HT1080 (cell line): ENCODE results near the gene CALCOCO1. TPM values are rescaled to one million over a fixed set of nuclear protein-coding genes. Genes with fewer than 3 reads are reported as not detected.

Source experiments
- DNase-seq: peaks from one replicate; pipeline ENCODE4 v3.0.0-alpha.2; 2015; ENCODE audit warnings: low read depth
- total RNA-seq: library from RNA; depleted of rRNA; stranded (reverse); fragments of >200 nt; shearing (Covaris generic); gene quantifications from 2 replicates; pipeline ENCODE4 v1.2.3, GENCODE V29; 2014

CALCOCO1 gene
- total RNA-seq, 1 experiment from 2014 or later = 17.0 TPM

DNA sequence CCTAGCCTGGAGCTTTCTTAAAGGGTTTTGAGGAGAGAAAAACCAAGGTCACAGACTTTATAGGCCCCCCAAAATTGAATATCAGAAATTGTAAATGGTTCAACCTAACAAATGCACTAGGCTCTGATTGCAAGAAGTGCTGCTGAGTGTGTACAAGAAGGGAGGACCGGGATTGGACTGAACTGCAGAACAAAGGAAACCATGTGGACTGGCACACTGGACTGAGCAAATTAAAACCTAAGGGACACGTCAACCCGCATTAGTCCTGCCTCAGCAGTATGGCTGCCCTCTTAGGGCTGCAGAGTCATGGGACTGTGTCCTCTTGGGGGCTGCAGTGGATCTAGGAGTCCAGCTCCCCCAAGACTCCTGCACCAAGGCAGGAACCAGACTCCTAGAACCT, 25.4 kb upstream of the CALCOCO1 start:
- DNase-seq = no peak

- DNase-seq = no peak
Measured at GRCh38 chr12:53752192-53752601, 24.9 kb upstream of the CALCOCO1 start.

GRCh38 chr12:53751336-53752191, 24.3 kb upstream of the CALCOCO1 start, which contains the start of gene CISTR:
Gene CISTR, minus strand, starts transcription at chr12:53751979.
- DNase-seq = no peak

GRCh38 chr12:53750812-53751335, 23.6 kb upstream of the CALCOCO1 start:
- DNase-seq = no peak

DNA sequence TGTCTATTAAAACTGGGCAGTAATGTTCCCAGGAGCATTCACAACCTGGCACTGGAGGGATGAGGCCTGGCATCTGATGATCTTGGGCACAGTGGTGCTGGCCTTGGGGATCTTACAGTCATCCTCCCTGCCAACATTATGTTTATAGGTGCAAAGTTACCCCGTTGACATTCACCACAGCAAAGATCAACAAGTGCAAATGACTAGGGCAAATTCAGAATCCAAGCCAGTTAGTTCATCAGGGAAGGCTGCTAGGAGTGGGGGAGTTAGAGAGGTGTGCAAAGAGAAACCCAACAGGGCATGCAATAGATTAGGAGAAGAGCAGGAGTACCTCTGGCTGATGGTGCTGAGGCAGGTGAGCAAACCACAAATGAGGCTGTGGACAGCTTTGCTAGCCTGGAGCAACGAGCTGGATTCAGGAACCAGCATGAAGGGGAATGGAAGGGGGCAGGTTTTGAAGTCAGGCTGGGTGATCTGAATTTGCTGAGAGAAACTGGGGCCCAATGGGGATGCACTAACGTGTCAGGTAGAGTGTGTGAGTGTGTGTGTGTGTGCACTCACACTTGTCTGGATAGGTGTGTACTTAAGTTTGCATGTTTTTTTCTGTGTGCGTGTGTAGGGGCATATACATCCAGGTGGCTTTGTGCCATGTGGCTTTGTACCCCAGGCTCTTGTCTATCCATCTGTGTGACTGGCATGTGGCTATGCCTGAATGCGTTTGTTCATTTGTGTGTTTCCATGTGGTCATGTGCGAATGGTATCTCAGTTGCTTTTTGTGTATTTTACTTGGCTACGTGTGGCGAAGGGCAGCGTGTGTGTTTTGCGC, 22.9 kb upstream of the CALCOCO1 start:
- no peak for DNase-seq

GRCh38 chr12:53748072-53748840, 21.0 kb upstream of the CALCOCO1 start:
- no peak for DNase-seq

GRCh38 chr12:53747095-53747494, 19.8 kb upstream of the CALCOCO1 start:
- no peak for DNase-seq

- peak; percentile 84 for DNase-seq
Measured at GRCh38 chr12:53746592-53747092, 19.4 kb upstream of the CALCOCO1 start.

DNA sequence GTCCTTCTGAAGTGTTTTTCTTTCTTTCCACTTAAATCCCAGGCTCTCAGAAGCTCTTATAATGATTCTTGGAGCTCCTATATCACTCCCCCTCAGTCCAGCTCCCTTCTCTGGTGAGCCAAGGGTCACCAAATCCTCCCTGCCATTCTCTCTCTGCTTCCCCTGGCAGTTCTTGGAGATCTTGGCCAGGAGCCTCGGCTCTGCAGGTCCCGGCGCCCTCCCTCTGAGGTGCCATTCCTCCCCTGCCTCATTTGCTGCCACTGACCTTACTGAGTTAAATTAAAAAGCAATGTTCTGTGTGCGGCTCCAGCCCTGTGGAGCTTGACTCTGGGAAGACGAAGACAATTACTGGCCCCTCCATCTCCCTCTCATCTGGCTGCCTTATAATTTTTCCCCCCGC, 17.5 kb upstream of the CALCOCO1 start:
- DNase-seq = no peak

- DNase-seq = no peak
Measured at GRCh38 chr12:53744130-53744441, 16.8 kb upstream of the CALCOCO1 start.

- DNase-seq = peak; percentile 54
Measured at GRCh38 chr12:53743266-53744129, 16.2 kb upstream of the CALCOCO1 start.

GRCh38 chr12:53740130-53740491, 12.9 kb upstream of the CALCOCO1 start:
- no peak for DNase-seq

DNA sequence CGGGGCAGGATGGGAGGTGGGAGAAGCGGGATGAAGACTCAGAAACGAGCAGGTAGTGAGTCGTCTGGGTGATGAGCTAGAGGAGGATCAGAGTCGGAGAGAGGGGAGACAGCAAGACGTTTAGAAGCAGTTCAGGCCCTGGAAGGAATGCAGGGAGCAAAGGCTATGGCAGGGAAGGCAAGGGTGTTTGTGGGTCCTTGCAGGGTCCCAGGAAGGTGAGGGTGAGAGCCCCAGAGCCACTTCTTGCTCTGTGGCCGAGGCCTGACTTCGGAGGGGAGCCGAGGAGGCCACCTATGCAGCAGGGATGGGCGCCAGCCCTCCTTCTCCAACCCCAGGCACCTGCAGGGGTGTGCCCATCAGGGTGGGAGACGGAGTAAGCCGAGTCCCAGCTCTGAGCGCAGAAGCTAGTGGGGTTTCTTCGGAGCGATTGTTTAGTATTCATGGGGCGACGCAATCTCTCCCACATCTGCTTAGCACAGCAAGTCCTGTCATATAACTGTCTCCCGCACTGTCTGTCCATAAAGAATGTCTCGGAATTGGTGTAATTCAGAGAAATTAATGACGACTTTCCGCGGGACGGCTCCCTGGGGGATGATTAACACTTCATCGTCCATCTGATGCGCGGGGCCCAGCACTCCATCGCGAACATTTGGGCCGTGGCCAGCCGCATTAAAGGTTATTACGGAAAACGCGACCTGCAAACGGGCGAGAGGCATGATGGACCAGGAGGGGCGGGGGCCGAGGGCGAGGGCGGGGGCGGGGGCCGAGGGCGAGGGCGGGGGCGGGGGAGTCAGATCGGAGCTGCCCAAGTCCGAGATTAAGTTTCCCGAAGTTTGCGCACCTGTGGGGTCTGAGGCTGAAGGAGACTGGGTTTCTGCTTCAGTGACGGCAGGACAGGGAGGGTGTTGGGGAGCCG, 12.2 kb upstream of the CALCOCO1 start:
- no peak for DNase-seq

GRCh38 chr12:53738406-53739213, 11.4 kb upstream of the CALCOCO1 start:
- no peak for DNase-seq

GRCh38 chr12:53737951-53738405, 10.7 kb upstream of the CALCOCO1 start:
- DNase-seq = no peak

DNA sequence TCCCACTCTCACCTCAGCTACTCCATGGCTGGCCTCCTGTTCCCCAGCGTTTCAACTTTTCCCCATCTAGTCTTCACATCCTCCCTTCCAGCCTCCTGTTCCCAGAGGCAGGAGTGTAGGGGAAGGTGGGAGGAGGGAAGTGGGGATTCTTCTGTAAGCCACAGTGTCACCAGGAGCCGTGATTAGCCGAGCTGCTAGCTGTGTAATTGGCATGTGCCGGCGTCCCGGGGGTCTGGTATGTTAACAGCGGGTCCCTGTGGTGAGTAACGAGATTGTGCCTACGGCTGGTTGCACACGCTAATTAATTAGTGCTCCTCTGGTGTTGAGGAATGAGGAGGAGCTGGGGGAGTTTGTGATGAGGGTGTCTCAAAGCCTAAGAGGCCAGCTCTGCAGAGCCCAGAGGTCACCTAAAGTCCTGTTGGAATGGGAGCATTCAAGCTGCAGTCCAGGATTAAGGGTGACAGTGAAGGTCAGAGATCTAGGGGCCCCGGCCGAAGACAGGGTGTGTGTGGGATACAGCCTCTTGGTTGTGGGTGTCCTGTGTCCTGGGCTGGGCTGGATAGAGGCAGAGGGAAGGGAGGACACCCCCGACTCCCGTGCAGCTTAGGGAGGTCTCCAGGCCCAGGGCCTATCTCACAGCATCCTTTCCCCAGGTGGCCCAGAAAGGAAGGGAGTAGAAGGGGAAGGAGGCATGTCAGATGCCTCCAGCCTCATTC, 10.0 kb upstream of the CALCOCO1 start:
- DNase-seq = no peak

DNA sequence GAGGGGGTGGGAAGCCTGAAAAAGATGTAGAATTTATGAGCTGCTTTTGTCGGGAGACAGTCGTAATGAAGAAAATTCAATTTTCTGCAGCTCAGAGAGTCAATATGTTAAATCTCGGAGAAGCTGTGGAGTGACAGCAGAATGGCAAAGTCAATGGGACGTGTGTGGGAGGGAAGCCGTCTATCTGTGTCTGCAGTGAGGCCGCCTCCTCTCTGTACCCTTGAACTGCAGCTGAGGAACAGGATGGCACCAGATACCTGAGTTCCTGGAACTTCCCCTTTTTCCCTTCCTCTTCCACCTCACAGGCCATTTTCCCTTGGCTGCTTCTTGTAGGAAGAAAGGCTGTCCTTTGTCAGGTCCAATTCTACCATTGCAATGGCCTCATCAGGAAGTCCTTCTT, 9.3 kb upstream of the CALCOCO1 start:
- DNase-seq = no peak

DNA sequence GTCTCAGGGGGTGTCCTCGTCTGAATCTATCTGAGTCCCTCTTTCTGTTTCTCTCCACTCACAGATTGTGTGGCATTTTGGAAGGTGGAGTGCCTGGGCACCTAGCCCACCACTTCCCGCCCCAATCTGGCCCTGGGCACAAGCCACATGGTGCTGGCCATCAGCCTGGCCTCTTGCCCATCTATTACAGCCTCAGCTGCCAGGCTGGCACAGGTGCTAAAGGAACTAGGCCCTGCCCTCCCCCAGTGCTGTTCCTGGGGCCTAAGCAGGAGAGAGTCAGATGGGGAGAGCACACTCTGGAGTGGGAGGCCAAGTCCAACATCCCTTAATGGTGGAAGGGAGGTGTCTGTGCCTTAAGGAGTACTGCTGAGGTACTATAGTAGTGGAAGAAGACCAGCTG, 8.3 kb upstream of the CALCOCO1 start:
- no peak for DNase-seq
